Fibroblast of villous mesenchyme (primary cell): ENCODE measurements around the gene PMS1. TPM values are rescaled to one million over a fixed set of nuclear protein-coding genes. Genes with fewer than 3 reads are reported as not detected.
"Not testable (repeated sequence)": the region's sequence is repeated elsewhere in the genome, so short reads cannot be mapped to it uniquely, and the experiment has no call there.

Experiments
- DNase-seq: peaks from one replicate; pipeline ENCODE4 v3.0.0-alpha.2; 2010; ENCODE audit warnings: low read depth
- H3K4me3 ChIP-seq: 2 replicates; pipeline ENCODE4 v1.5.1; 2011; ENCODE audit warnings: low read depth, mild to moderate bottlenecking, low read length
- total RNA-seq: library from RNA; depleted of rRNA; stranded (reverse); fragments of >200 nt; gene quantifications from 2 replicates; pipeline ENCODE4 v1.2.3, GENCODE V29; 2012
- TF ChIP-seq, protein P1 (sequence below): IDR thresholded peaks from 2 replicates; pipeline ENCODE4 v1.5.1; 2012; ENCODE audit warnings: low read depth, mild to moderate bottlenecking, low read length; ENCODE audit not compliant: insufficient read depth

PMS1 gene
- total RNA-seq, 1 donor, result 40.2 TPM

DNA sequence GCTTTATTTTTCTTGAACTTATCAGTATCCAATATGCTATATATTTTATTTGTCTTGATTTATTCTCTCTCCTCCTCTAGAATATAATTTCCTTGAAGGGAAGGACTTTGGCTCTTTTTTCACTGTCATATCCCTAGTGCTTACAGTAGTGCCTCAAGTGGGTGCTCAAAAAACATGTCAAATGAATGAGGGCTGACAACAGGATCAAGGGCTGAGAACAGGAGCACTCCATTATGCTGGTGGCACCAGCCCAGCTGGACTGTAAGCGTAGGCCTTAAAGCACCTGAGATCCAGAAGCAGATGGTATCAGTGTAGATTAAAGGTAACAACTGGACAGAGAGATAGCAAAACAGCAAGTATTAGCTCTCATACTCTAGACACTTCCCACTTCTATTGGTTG lies 46.3 kb downstream of the PMS1 start:
- H3K4me3 ChIP-seq, result no peak overlapping the region
- TF ChIP-seq, protein P1, sequence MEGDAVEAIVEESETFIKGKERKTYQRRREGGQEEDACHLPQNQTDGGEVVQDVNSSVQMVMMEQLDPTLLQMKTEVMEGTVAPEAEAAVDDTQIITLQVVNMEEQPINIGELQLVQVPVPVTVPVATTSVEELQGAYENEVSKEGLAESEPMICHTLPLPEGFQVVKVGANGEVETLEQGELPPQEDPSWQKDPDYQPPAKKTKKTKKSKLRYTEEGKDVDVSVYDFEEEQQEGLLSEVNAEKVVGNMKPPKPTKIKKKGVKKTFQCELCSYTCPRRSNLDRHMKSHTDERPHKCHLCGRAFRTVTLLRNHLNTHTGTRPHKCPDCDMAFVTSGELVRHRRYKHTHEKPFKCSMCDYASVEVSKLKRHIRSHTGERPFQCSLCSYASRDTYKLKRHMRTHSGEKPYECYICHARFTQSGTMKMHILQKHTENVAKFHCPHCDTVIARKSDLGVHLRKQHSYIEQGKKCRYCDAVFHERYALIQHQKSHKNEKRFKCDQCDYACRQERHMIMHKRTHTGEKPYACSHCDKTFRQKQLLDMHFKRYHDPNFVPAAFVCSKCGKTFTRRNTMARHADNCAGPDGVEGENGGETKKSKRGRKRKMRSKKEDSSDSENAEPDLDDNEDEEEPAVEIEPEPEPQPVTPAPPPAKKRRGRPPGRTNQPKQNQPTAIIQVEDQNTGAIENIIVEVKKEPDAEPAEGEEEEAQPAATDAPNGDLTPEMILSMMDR, result no peak
- no peak for DNase-seq

DNA sequence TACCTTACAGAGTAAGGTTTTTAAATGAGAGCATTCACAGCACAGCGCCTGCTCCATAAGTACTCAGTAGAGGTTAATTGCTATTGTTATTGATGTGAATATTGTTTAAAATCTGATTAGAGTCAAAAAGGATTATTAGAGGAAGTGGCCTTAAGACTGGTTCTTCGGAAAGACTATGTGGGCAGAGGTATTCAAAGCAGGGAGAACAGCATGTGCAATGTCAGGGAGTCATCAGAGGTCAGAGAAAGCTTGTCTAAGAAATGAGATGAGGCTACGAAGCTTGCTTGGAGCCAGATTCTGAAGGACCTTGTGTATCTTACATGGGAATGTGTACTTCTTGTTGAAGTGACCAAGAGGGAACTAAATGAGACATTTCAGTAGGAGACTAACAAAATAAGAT lies 49.8 kb downstream of the PMS1 start:
- no peak for DNase-seq
- no peak overlapping the region for H3K4me3 ChIP-seq
- TF ChIP-seq, protein P1, result no peak

DNA sequence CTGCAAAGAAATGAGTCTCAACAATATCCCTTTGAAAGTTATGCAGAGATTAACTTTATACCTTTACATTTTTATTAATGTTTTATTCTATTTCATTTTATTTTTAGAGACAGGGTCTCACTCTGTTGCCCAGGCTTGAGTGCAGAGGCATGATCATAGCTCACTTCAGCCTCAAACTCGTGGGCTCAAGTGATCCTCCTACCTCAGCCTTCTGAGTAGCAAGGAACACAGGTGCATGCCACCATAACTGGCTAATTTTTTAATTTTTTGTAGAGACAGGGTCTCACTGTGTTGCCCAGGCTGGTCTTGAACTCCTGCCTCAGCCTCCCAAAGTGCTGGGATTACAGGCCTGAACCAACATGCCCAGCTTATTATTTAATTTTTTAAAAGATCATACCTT lies 50.4 kb downstream of the PMS1 start:
- not testable (repeated sequence) for H3K4me3 ChIP-seq, DNase-seq

DNA sequence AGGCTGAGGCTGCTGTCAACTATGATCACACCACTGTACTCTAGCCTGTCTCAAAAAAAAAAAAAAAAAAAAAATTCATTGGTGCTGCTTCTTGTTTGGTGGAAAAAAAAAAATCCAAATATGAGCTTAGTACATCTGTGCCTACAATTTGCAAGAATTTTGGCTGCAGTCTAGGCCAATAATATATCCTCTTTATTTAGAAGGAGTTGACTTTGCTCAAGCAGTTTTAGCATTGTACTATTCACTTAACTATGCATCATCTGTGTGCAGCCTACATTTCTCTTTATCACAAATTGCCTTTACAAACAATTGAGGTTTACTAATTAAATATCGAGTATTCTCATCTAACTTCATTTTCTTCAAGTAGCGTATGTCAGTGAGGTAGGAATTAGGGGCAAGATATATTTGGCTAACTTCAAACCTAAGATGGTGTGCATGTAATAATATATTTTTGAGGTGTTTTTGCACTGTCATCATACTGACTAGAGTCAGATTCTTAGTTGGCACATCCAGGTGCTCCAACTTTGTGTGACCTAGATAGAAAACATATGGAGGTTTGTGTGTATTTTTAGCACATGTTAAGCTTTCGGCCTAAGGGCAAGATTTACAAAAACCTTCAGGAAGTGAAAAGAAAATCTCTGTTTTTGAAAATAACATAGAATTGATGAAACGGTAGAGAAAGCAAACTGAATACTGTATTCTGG lies 51.8 kb downstream of the PMS1 start:
- TF ChIP-seq, protein P1, result no peak
- H3K4me3 ChIP-seq, result no peak overlapping the region
- no peak for DNase-seq

DNA sequence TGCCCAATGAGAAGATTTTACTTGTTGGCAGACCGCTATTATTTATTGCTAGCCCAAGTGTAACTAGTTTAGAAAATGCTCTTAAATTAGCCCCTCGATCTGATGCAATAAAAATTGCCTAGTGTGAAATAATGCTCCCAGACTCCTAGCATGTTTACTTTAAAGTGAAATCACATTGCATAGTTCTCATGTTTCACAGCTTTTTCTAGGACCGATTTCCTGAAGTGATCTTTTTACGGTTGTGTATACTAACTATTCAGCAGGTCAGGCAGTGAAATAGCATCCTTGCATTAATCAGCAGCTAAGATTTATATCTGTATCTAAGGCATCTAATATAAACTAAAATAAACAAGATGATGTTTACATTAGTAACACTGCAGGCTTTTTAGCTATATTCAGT lies 52.4 kb downstream of the PMS1 start:
- TF ChIP-seq, protein P1, result no peak

DNA sequence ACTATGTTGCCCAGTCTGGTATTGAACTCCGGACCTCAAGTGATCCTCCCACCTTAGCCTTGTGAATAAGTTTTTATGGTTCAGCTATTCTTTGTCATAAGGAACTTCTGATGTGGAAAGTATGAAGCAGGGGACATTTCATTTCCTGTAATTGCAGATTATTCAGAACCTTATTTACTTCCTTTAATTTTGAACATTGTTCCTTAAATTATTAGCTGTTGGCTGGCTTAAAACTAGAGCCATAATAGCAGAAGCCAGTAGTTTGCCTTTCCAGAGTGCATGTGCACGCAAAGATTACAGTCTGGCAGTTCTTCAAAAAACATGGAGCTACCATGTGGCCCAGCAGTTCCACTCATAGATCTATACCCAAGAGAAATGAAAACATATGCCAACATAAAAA lies 53.1 kb downstream of the PMS1 start:
- no peak for DNase-seq
- TF ChIP-seq, protein P1, result no peak
- no peak overlapping the region for H3K4me3 ChIP-seq

More for the DNA sequence above, 52.4 kb downstream of the PMS1 start:
- peak; percentile 96 for DNase-seq
- no peak overlapping the region for H3K4me3 ChIP-seq

DNA sequence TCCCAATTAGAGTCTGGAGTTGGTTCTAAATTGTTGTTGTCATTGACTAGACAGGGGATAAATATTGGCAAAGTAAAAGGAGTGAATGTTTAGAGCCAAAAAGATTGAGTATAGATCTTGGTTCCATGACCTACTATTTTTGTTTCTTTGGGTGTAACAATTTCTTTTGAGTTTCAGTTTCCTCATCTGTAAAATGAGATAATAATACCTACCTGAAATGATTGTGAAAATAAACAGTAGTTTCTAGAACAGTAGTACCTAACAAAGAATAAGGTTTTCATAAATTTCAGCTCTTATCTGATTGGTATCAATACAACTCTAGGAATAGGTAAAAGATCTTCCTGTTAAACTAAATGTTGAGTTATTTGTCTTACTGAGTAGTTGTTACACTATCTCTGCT lies 56.8 kb downstream of the PMS1 start:
- DNase-seq, result no peak
- no peak overlapping the region for H3K4me3 ChIP-seq
- TF ChIP-seq, protein P1, result no peak
